Measurements from ENCODE around the gene KRT4. TPM values are rescaled to one million over a fixed set of nuclear protein-coding genes. Genes with fewer than 3 reads are reported as not detected.

Gene KRT4
- not detected in 2 replicates for total RNA-seq
- long read RNA-seq: 0 reads

- H3K9me3 Mint-ChIP-seq: no peaks in the 10 kb centered on the region
- H3K27ac Mint-ChIP-seq (ENCODE audit: unreplicated experiment): peak within 1 kb of the TSS; percentile 19
- H3K4me1 Mint-ChIP-seq: peaks cover 9% of the 10 kb centered on the region
- no peak for DNase-seq (ENCODE audit: low read depth, low spot score)
- TF ChIP-seq, protein P1, sequence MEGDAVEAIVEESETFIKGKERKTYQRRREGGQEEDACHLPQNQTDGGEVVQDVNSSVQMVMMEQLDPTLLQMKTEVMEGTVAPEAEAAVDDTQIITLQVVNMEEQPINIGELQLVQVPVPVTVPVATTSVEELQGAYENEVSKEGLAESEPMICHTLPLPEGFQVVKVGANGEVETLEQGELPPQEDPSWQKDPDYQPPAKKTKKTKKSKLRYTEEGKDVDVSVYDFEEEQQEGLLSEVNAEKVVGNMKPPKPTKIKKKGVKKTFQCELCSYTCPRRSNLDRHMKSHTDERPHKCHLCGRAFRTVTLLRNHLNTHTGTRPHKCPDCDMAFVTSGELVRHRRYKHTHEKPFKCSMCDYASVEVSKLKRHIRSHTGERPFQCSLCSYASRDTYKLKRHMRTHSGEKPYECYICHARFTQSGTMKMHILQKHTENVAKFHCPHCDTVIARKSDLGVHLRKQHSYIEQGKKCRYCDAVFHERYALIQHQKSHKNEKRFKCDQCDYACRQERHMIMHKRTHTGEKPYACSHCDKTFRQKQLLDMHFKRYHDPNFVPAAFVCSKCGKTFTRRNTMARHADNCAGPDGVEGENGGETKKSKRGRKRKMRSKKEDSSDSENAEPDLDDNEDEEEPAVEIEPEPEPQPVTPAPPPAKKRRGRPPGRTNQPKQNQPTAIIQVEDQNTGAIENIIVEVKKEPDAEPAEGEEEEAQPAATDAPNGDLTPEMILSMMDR (conservative IDR thresholded peaks at IDR 0.05): no peak
- H3K4me3 Mint-ChIP-seq: no peak within 1 kb of the TSS
- H3K27me3 Mint-ChIP-seq (ENCODE audit: low read depth): peaks cover 8% of the 10 kb centered on the region
- H3K36me3 Mint-ChIP-seq (ENCODE audit: low read depth): no peaks in the 10 kb centered on the region
Measured at GRCh38 chr12:52813885-52814709, at the start of gene KRT4. TSS of gene KRT4 (minus strand) at chr12:52814116. CDS start at chr12:52814058, 58 bp downstream.

- Mint-ChIP-seq H3K36me3 (ENCODE audit: low read depth) (no peaks in the 10 kb centered on the region), H3K9me3 (no peaks in the 10 kb centered on the region), H3K27me3 (ENCODE audit: low read depth) (peaks cover 2% of the 10 kb centered on the region), H3K27ac (ENCODE audit: unreplicated experiment) (no peak overlapping the region), H3K4me3 (no peak overlapping the region), H3K4me1 (no peaks in the 10 kb centered on the region)
- DNase-seq (ENCODE audit: low read depth, low spot score): no peak
- TF ChIP-seq, protein P1 (conservative IDR thresholded peaks at IDR 0.05): no peak
Measured at GRCh38 chr12:52862023-52862422, 48.1 kb upstream of the KRT4 start.

GRCh38 chr12:52861511-52861910, 47.6 kb upstream of the KRT4 start:
- Mint-ChIP-seq H3K27ac (ENCODE audit: unreplicated experiment) (no peak overlapping the region), H3K36me3 (ENCODE audit: low read depth) (no peaks in the 10 kb centered on the region), H3K4me3 (no peak overlapping the region), H3K27me3 (ENCODE audit: low read depth) (peaks cover 2% of the 10 kb centered on the region), H3K4me1 (no peaks in the 10 kb centered on the region), H3K9me3 (no peaks in the 10 kb centered on the region)
- no peak for DNase-seq (ENCODE audit: low read depth, low spot score)
- TF ChIP-seq, protein P1 (conservative IDR thresholded peaks at IDR 0.05): no peak

- Mint-ChIP-seq H3K4me1 (no peaks in the 10 kb centered on the region), H3K36me3 (ENCODE audit: low read depth) (no peaks in the 10 kb centered on the region), H3K27me3 (ENCODE audit: low read depth) (peaks cover 8% of the 10 kb centered on the region), H3K27ac (ENCODE audit: unreplicated experiment) (no peak overlapping the region), H3K4me3 (no peak overlapping the region), H3K9me3 (no peaks in the 10 kb centered on the region)
- TF ChIP-seq, protein P1 (conservative IDR thresholded peaks at IDR 0.05): no peak
- DNase-seq (ENCODE audit: low read depth, low spot score): no peak
Measured at GRCh38 chr12:52860102-52860823, 46.3 kb upstream of the KRT4 start.

DNA sequence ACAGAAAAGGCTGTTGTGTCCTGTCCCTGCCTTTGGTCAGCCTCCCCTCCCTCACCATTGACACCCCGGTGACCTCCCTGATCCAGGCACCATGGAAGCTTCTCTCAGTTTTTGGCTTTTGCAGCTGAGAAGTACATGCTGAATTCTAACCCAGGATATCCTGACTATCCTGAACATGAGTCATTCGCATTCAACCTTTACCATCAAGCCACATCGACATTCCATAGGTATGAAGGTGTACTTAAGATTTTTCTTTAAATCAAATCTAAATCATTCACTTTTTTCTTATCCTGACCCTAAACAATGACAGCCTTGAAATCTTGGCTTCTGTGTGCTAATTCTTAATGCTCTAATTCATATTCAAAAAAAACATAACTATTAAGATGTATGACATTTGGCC, 43.6 kb upstream of the KRT4 start:
- no peak for DNase-seq (ENCODE audit: low read depth, low spot score)
- no peaks in the 10 kb centered on the region for H3K4me1 Mint-ChIP-seq
- TF ChIP-seq, protein P1 (conservative IDR thresholded peaks at IDR 0.05): no peak
- H3K27me3 Mint-ChIP-seq (ENCODE audit: low read depth): peaks cover 29% of the 10 kb centered on the region
- no peak overlapping the region for H3K4me3 Mint-ChIP-seq
- H3K27ac Mint-ChIP-seq (ENCODE audit: unreplicated experiment): no peak overlapping the region
- H3K9me3 Mint-ChIP-seq: no peaks in the 10 kb centered on the region
- H3K36me3 Mint-ChIP-seq (ENCODE audit: low read depth): no peaks in the 10 kb centered on the region
